ENCODE results near the gene INAFM2.

GRCh38 chr15:40332113-40332781 is 8.8 kb downstream of the INAFM2 start:
- TF ChIP-seq, protein P1, sequence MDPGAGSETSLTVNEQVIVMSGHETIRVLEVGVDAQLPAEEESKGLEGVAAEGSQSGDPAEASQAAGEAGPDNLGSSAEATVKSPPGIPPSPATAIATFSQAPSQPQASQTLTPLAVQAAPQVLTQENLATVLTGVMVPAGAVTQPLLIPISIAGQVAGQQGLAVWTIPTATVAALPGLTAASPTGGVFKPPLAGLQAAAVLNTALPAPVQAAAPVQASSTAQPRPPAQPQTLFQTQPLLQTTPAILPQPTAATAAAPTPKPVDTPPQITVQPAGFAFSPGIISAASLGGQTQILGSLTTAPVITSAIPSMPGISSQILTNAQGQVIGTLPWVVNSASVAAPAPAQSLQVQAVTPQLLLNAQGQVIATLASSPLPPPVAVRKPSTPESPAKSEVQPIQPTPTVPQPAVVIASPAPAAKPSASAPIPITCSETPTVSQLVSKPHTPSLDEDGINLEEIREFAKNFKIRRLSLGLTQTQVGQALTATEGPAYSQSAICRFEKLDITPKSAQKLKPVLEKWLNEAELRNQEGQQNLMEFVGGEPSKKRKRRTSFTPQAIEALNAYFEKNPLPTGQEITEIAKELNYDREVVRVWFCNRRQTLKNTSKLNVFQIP (CRISPR knock-in tag; IDR thresholded peaks at IDR 0.05; ENCODE audit: borderline replicate concordance, low read depth), result no peak
- no peak for TF ChIP-seq CSDC2 (CRISPR knock-in tag; IDR thresholded peaks at IDR 0.05)
